ENCODE data around the gene RAB40C. TPM values are rescaled to one million over a fixed set of nuclear protein-coding genes. Genes with fewer than 3 reads are reported as not detected.

Gene RAB40C
- total RNA-seq, 2 donors from 2014 or later: 9.9 to 13.5 TPM

DNA sequence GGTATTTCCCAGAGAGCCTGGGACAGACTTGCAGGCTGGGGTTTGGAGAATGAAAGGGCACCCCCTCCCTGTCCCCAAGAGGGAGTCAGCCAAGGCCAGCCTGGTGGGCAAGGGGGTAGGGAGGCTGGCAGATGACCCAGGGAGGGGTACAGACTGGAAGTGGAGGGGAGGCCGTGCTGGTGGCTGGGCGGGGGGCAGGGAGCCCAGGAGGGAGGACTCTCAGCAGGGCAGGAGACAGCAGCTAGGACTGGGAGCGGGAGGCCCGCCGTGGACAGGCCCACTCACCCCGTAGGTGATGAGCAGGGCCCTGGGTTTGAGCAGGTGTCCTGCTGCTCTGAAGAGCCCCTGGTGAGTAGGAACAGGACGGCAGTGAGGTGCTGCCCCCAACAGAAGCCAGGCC, 45.1 kb downstream of the RAB40C start:
- intact Hi-C loops (cut with DNase I): loop anchor here in 1 of 2 donors (5.0 kb wide), 1 partner anchor 43 kb away; the partner anchor contains the start of gene RAB40C
- ATAC-seq: no peak
- no peak for DNase-seq

GRCh38 chr16:635573-636205, 45.8 kb downstream of the RAB40C start:
- DNase-seq: no peak
- intact Hi-C loops (cut with DNase I): loop anchor here in 1 of 2 donors (5.0 kb wide), 1 partner anchor 43 kb away; the partner anchor contains the start of gene RAB40C
- no peak for ATAC-seq

GRCh38 chr16:636206-637080, 46.6 kb downstream of the RAB40C start, which contains the start of gene METTL26:
Gene METTL26 (minus strand): TSS chr16:636305. CDS start chr16:636290, 15 bp downstream.
- intact Hi-C loops (cut with DNase I): loop anchor here in 1 of 2 donors (5.0 kb wide), 1 partner anchor 44 kb away; the partner anchor contains the start of gene RAB40C
- ATAC-seq (peak; percentile 89 to 90), DNase-seq (peak; percentile 98)

DNA sequence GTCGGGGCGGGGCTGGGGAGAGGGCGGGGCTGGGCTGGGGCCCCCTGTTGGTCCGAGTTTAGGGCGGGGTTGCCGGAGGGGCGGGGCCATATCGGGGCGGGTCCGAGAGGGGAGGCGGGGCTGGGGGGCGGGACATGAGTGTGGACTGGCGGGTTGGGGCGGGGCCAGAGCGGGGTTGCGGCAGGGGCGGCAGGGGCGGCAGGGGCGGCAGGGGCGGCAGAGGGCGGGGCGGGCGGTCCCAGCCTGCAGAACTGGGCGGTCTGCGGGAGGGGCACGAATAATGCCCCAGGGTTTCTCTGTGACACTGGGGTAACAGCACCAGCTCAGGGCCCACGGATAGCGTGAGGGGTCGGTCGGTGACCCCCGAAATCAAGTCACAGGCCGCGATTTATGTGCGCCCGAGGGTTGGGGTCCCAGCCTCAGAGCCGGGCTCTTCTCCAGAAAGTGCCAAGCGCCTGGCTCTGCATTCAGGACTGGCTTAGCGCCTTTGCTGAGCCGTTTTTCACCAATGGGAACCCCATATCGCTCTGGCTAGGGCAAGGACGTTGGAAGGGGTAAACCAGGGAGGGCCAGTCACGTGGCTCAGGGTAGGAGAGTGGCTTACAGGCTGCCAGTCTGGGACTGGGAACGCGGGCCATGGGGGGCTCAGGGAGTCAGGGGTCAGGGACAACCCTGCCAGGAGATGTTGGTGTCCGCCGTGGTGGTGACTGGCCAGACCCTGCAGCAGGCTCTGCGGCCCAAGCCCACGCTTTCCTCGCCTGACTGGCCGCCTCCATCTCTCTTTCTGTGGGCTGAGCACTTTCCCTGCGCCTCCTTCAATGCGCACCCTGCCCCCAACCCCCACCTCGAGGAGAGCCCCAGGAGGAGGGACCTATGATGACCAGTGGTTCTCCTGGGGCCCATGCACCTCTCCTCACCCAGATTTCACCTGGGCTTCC, 47.5 kb downstream of the RAB40C start:
- ATAC-seq (peak; percentile 82 to 85), DNase-seq (peak; percentile 93)
- intact Hi-C loops (cut with DNase I): loop anchor here in 1 of 2 donors (5.0 kb wide), 1 partner anchor 45 kb away; the partner anchor contains the start of gene RAB40C

DNA sequence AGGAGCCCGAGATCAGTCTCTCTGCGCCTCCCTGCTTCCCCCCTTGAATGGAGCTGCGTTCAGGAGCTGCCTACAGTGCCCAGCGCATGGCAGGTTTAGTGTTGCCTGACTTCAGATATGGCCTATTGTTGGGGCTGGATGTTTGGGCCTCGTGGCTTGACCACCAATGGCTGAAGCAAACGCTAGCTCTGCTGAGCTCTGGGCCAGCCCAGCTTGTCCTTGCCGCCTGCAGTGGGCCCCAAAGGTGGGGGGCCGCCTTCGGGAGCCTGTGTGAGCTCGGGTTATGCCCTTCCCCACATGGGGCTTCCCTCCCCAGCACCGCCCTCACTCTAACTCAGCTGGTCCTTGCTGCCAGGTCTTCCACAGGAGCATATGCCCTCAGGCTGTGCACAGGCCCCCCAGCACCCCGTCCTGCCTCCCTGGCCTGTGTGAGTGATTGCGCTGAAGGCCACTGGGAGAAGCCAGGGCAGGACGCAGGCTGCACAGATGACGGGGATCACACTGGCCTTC, 48.2 kb downstream of the RAB40C start:
- DNase-seq: no peak
- ATAC-seq: no peak
- intact Hi-C loops (cut with DNase I): loop anchor here in 1 of 2 donors (5.0 kb wide), 1 partner anchor 46 kb away; the partner anchor contains the start of gene RAB40C

- ATAC-seq: no peak
- DNase-seq: no peak
- intact Hi-C loops (cut with DNase I): loop anchor here in 1 of 2 donors (5.0 kb wide), 1 partner anchor 47 kb away; the partner anchor contains the start of gene RAB40C
Measured at GRCh38 chr16:638836-639235, 49.0 kb downstream of the RAB40C start.

DNA sequence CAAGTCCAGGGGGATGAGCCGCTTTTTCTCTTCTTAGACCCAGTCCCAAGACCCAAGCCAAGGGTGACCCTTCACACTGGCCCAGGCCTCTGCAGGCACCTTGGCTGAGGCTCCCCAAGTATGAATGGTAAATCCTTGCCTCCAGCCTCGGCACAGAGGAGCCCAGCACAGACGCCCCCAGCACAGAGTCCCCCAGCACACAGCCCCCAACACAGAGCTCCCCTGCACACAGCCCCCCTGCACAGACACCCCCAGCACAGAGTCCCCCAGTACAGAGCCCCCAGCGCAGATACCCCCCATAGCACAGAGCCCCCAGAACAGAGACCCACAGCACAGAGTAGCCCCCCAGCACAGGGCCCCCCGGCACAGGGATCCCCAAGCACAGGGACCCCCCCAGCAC, 50.7 kb downstream of the RAB40C start:
- intact Hi-C loops (cut with DNase I): no loop called here
- DNase-seq (no peak), ATAC-seq (no peak)

GRCh38 chr16:641326-642188, 51.7 kb downstream of the RAB40C start, which contains the start of gene MCRIP2:
Gene MCRIP2 (plus strand): TSS chr16:641828. CDS start chr16:641992, 164 bp downstream.
- DNase-seq (peak; percentile 92), ATAC-seq (peak; percentile 70 to 71)
- intact Hi-C loops (cut with DNase I): no loop called here

- ATAC-seq: peak; percentile 36 to 69
- no peak for DNase-seq
- intact Hi-C loops (cut with DNase I): no loop called here
Measured at GRCh38 chr16:642189-643049, 52.6 kb downstream of the RAB40C start.

- DNase-seq: no peak
- intact Hi-C loops (cut with DNase I): no loop called here
- no peak for ATAC-seq
Measured at GRCh38 chr16:643050-643368, 53.1 kb downstream of the RAB40C start.

GRCh38 chr16:644556-644955, 54.7 kb downstream of the RAB40C start:
- DNase-seq: no peak
- intact Hi-C loops (cut with DNase I): no loop called here
- no peak for ATAC-seq

DNA sequence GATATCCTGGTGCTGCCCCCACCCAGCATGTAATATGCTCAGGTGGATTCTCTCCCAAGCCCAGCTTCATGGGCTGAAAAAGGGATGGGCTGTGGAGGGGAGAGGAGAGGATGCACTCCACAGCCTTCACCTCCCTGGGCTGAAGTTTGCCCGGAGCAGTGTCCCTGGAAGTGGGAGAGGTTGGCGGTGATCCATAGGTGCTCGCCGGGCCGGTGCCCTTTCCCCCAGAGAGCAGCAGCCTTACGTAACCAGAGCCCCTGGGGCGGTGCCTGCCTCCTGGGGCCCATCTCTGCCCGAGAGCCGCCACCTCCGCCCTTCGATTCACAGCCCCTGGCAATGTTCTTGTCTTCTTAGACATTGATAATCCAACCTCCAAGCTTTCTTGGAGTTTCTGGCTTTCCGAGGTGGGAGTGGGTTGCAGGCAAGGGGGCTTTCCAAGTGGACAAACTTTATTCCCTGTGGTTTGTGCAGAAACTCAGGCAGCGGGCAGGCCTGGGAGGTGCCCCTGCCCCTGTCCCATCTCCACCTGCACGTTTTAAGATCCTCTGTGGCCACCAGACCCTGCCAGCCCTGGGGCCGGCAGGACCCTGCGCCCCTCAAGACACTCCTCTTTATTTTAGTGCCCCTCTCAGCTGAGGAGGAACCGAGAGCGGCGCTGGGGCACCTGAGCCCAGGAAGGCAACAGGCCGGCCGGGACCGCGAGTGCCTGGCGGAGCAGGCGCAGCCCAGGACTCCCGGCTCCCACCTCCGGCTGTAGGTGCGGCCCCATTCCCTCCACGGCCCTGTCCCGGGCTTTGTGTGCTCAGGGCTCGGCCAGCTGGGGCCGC, 56.2 kb downstream of the RAB40C start:
- no peak for DNase-seq
- intact Hi-C loops (cut with DNase I): no loop called here

DNA sequence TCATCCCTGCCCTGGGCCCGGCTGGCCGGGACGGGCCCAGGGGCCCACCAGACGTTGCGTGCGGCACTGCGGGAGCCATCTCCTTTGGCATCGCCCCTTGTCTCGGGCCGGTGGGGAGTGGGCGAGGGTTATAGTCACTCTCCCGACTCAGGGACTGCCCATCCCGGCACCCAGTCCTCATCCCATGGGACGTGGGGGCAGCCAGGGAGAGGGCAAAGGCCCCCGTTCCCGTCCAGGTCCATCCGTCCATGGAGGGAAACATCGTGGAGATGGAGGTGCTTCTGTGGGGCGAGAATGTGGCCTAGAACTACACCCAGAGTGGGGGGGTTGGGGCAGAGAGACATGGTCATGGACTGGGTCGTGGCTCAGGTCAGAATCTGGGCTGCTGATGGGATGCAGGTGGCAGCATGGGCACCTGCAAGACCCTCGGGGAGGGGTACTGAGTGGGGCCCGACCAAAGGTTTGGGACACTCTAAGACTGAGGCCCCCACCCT, 56.9 kb downstream of the RAB40C start:
- DNase-seq (no peak), ATAC-seq (no peak)
- intact Hi-C loops (cut with DNase I): no loop called here

More for the DNA sequence above, 56.2 kb downstream of the RAB40C start:
- no peak for ATAC-seq

DNA sequence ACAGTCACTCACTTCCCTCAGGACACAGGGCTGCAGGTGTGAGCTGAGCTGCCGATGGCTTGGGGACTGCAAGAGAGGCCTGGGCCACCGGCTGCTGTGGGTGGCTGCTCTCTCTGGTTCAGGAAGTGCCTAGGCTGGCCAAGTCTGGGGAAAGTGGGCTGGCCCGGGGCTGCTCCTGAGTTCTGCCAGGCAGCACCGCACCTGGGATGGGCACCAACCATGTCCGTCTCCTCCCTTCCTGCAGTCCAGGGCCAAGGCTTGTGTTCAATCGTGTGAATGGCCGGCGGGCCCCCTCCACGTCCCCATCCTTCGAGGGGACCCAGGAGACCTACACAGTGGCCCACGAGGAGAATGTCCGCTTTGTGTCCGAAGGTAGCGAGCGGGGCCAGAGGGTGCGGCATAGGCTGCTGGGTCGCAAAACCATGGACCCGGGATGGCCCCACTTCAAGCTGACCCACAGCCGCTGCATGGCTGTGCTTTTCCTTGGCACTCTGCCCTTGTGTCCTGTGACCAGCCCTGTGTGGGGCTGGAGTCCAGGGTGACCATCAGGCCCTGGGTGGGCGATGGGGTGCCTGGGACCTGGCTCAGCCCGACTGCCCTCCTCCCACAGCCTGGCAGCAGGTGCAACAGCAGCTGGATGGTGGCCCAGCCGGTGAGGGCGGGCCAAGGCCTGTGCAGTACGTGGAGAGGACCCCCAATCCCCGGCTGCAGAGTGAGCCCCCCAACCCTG, 57.5 kb downstream of the RAB40C start:
- ATAC-seq: no peak
- intact Hi-C loops (cut with DNase I): no loop called here

More for the DNA sequence above, 57.5 kb downstream of the RAB40C start:
- DNase-seq: no peak
